Naive thymus-derived CD4-positive, alpha-beta T cell (primary cell): ENCODE data around the gene TERT. TPM values are rescaled to one million over a fixed set of nuclear protein-coding genes. Genes with fewer than 3 reads are reported as not detected.
"Not testable (repeated sequence)": the region's sequence is repeated elsewhere in the genome, so short reads cannot be mapped to it uniquely, and the experiment has no call there.

ENCODE experiments used
- ATAC-seq: fragments of 150-1000 bp; cut with Tn5 transposase; 2 replicates; pipeline ENCODE4 v1.10.0; 2021; ENCODE audit warnings: mild to moderate bottlenecking, moderate library complexity
- CTCF ChIA-PET: fragments of 350-600 bp; sonication (Branson Sonifier 250); formaldehyde crosslinking; loops from one replicate; lab custom pipeline; 2021; ENCODE audit warnings: antibody characterized with exemption; lab: Charles Lee
- POLR2A ChIA-PET: fragments of 350-600 bp; sonication (Branson Sonifier 250); formaldehyde crosslinking; loops from one replicate; lab custom pipeline; 2021; ENCODE audit warnings: antibody characterized with exemption, inconsistent platforms; lab: Charles Lee
- DNase-seq, 9 donors: peaks; one replicate each; pipeline versions ENCODE4 v3.0.0 to v3.0.0-alpha.2; 2020 to 2022; ENCODE audit warnings: mixed read lengths in 1 of 9
- H3K27ac ChIP-seq: one replicate; pipeline ENCODE4 v1.7.0; 2013; ENCODE audit warnings: mild to moderate bottlenecking, low read depth, low read length, moderate library complexity
- H3K27me3 ChIP-seq, 2 donors: one replicate each; pipeline ENCODE4 v1.7.0; 2013; ENCODE audit warnings: low read length in 2 of 2, mild to moderate bottlenecking in 2 of 2, moderate library complexity in 2 of 2; ENCODE audit not compliant: control insufficient read depth in 2 of 2, insufficient read depth in 2 of 2
- H3K36me3 ChIP-seq, 3 experiments: 1 replicate in 2 of 3; 2 replicates in 1 of 3; pipeline ENCODE4 v1.7.0; 2013; ENCODE audit warnings: low read length in 3 of 3, mild to moderate bottlenecking in 3 of 3, moderate library complexity in 1 of 3; ENCODE audit not compliant: insufficient read depth in 3 of 3, control insufficient read depth in 2 of 3
- H3K4me1 ChIP-seq, 2 donors: one replicate each; pipeline ENCODE4 v1.7.0; 2013; ENCODE audit warnings: low read length in 2 of 2, mild to moderate bottlenecking in 2 of 2, moderate library complexity in 1 of 2; ENCODE audit not compliant: control insufficient read depth in 2 of 2, insufficient read depth in 2 of 2
- H3K4me3 ChIP-seq: 2 replicates; pipeline ENCODE4 v1.7.0; 2013; ENCODE audit warnings: mild to moderate bottlenecking, low read length
- H3K9me3 ChIP-seq, 3 experiments: 1 replicate in 2 of 3; 2 replicates in 1 of 3; pipeline ENCODE4 v1.7.0; 2013; ENCODE audit warnings: low read length in 3 of 3; ENCODE audit not compliant: control insufficient read depth in 2 of 3
- H3K27ac Mint-ChIP-seq, 9 donors: one replicate each; pipeline ENCODE4 v1.8.0; 2020 to 2022; ENCODE audit warnings: mixed read lengths in 9 of 9, mild to moderate bottlenecking in 8 of 9, moderate library complexity in 5 of 9, inconsistent platforms in 2 of 9
- H3K27me3 Mint-ChIP-seq, 5 donors: one replicate each; pipeline ENCODE4 v1.8.0; 2021 to 2022; ENCODE audit warnings: mixed read lengths in 5 of 5, mild to moderate bottlenecking in 1 of 5
- H3K36me3 Mint-ChIP-seq, 5 donors: one replicate each; pipeline ENCODE4 v1.8.0; 2020 to 2022; ENCODE audit warnings: mixed read lengths in 5 of 5, mild to moderate bottlenecking in 3 of 5, inconsistent platforms in 1 of 5
- H3K4me1 Mint-ChIP-seq, 7 donors: one replicate each; pipeline ENCODE4 v1.8.0; 2020 to 2022; ENCODE audit warnings: mixed read lengths in 7 of 7, mild to moderate bottlenecking in 3 of 7, inconsistent platforms in 1 of 7
- H3K4me3 Mint-ChIP-seq, 10 donors: one replicate each; pipeline ENCODE4 v1.8.0; 2020 to 2022; ENCODE audit warnings: mild to moderate bottlenecking in 10 of 10, mixed read lengths in 10 of 10, moderate library complexity in 6 of 10, inconsistent platforms in 2 of 10
- H3K9me3 Mint-ChIP-seq, 11 donors: one replicate each; pipeline ENCODE4 v1.8.0; 2020 to 2022; ENCODE audit warnings: mixed read lengths in 11 of 11, mild to moderate bottlenecking in 4 of 11, inconsistent platforms in 1 of 11, moderate library complexity in 1 of 11
- intact Hi-C, 2 donors: fragments of 100-400 bp; cut with micrococcal nuclease; formaldehyde crosslinking; loops; one replicate each; pipeline ENCODE4 v1.15.1; 2023
- polyA plus RNA-seq, 2 donors: library from polyadenylated mRNA; unstranded; fragments of 300-500 nt; fragmentation: Illumina TruSeq; gene quantifications; one replicate each; pipeline ENCODE4 v1.2.3, GENCODE V29; 2021
- total RNA-seq, 6 experiments: library from RNA in 5 of 6; stranded (reverse) in 5 of 6; gene quantifications; 1 replicate in 5 of 6; 2 replicates in 1 of 6; pipeline ENCODE4 v1.2.3 and lab custom pipeline; 2021 to 2026

The TERT gene
- total and polyA plus RNA-seq, 7 experiments from 2014 or later: 0.13 to 3.3 (median 1.3) TPM; not detected in 1

DNA sequence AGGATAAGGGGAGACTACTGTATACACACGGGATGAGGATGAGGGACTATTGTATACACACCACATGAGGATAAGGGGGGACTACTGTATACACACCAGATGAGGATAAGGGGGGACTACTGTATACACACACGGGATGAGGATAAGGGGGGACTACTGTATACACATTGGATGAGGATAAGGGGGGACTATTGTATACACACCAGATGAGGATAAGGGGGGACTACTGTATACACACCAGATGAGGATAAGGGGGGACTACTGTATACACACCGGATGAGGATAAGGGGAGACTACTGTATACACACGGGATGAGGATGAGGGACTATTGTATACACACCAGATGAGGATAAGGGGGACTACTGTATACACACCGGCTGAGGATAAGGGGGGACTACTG is 38.4 kb upstream of the TERT start:
- peak overlapping the region in 1 of 9 donors; percentile 65 for H3K27ac Mint-ChIP-seq
- Histone ChIP-seq H3K27ac (peak overlapping the region; percentile 8), H3K36me3 (peaks cover 21 to 93% (median 29%) of the 10 kb centered on the region in 3 experiments)
- POLR2A ChIA-PET, H3K9me3 Mint-ChIP-seq, H3K27me3 ChIP-seq, H3K4me3 Mint-ChIP-seq, H3K4me3 ChIP-seq, CTCF ChIA-PET, H3K4me1 ChIP-seq, H3K9me3 ChIP-seq, H3K27me3 Mint-ChIP-seq, ATAC-seq, DNase-seq: not testable (repeated sequence)
- intact Hi-C loops: loop anchor here in 1 of 2 donors (2.0 kb wide), 1 partner anchor 16 kb away; no protein-coding TSS in a partner anchor
- peaks cover 16 to 24% (median 19%) of the 10 kb centered on the region in 7 donors for H3K4me1 Mint-ChIP-seq
- H3K36me3 Mint-ChIP-seq: peaks cover 3 to 37% (median 10%) of the 10 kb centered on the region in 5 donors

DNA sequence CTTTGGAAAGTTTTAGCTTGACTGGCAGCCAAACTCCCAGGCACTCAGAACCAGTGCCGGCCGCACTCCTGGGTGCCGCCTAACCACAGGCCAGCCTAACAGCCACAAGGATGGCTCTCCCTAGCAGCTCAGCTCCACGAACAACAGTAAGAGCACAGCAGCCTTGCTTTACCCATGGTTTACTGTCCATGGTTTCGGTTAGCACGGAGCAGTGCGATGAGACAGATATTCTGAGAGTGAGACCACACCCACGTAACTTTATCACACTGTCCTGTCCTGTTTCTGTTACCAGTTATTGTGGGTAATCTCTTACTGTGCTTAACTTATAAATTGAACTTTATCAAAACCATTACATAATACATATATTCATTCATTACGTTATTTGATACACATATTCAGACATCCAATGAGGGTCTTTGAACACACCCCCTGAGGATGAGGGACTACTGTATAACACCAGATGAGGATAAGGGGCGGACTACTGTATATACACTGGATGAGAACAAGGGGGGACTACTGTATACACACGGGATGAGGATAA is 37.7 kb upstream of the TERT start:
- Histone ChIP-seq H3K36me3 (peaks cover 21 to 86% (median 24%) of the 10 kb centered on the region in 3 experiments), H3K4me3 (no peak overlapping the region), H3K27ac (no peak overlapping the region), H3K27me3 (no peaks in the 10 kb centered on the region), H3K4me1 (peaks cover 0 to 6% of the 10 kb centered on the region in 2 donors), H3K9me3 (no peaks in the 10 kb centered on the region)
- POLR2A ChIA-PET: interaction anchor here (0.9 to 1.1 kb wide), 2 partner anchors 9 to 11 kb away, joined by 3 to 5 read pairs; no protein-coding TSS in a partner anchor
- CTCF ChIA-PET: no interaction called here
- Mint-ChIP-seq H3K4me1 (peaks cover 16 to 26% (median 20%) of the 10 kb centered on the region in 7 donors), H3K27me3 (no peaks in the 10 kb centered on the region), H3K9me3 (no peaks in the 10 kb centered on the region), H3K36me3 (peaks cover 3 to 30% (median 10%) of the 10 kb centered on the region in 5 donors), H3K4me3 (no peak overlapping the region), H3K27ac (peak overlapping the region in 2 of 9 donors; percentile 64 to 69)
- no peak for DNase-seq
- ATAC-seq: no peak
- intact Hi-C loops: loop anchor here in 1 of 2 donors (2.0 kb wide), 1 partner anchor 16 kb away; no protein-coding TSS in a partner anchor

DNA sequence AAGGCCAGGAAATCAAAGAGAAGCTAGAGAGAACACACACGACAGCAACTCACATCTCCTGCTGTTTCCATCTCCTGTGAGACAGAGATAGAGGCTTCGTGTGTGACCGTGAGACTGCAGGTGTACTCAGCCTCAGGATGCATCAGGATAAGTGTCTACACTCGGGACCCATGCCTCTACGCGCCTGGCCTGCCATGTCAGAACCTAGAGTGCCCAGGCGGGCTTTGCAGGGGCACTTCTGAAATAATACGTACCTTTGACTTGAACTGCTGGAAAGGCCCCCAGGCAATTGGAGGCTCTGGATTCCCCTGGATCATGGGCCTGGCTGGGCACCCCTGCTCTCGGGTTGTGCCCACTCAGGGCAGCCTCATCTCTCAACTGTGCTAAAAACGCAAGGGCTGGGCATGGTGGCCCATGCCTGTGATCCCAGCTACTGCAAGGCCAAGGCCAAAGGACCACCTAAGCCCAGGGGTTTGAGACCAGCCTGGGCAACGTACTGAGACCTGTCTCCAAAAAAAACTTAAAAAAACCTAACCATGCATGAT is 37.1 kb upstream of the TERT start:
- no peaks in the 10 kb centered on the region for H3K27me3 ChIP-seq
- no peak overlapping the region for H3K27ac ChIP-seq
- Mint-ChIP-seq H3K9me3 (peaks cover 0 to 1% (median 0%) of the 10 kb centered on the region in 11 donors), H3K27me3 (no peaks in the 10 kb centered on the region), H3K4me3 (no peak overlapping the region), H3K4me1 (peaks cover 15 to 25% (median 19%) of the 10 kb centered on the region in 7 donors), H3K36me3 (peaks cover 3 to 28% (median 10%) of the 10 kb centered on the region in 5 donors), H3K27ac (peak overlapping the region in 2 of 9 donors; percentile 30 to 45)
- ChIA-PET CTCF (no interaction called here), POLR2A (interaction anchor here (0.9 to 1.1 kb wide), 2 partner anchors 10 kb away, joined by 3 to 5 read pairs; no protein-coding TSS in a partner anchor)
- H3K9me3 ChIP-seq: no peaks in the 10 kb centered on the region
- H3K4me1 ChIP-seq: peaks cover 0 to 6% of the 10 kb centered on the region in 2 donors
- H3K4me3 ChIP-seq: no peak overlapping the region
- DNase-seq: no peak
- no peak for ATAC-seq
- intact Hi-C loops: loop anchor here in 1 of 2 donors (2.0 kb wide), 1 partner anchor 15 kb away; no protein-coding TSS in a partner anchor
- H3K36me3 ChIP-seq: peaks cover 18 to 85% (median 21%) of the 10 kb centered on the region in 3 experiments

DNA sequence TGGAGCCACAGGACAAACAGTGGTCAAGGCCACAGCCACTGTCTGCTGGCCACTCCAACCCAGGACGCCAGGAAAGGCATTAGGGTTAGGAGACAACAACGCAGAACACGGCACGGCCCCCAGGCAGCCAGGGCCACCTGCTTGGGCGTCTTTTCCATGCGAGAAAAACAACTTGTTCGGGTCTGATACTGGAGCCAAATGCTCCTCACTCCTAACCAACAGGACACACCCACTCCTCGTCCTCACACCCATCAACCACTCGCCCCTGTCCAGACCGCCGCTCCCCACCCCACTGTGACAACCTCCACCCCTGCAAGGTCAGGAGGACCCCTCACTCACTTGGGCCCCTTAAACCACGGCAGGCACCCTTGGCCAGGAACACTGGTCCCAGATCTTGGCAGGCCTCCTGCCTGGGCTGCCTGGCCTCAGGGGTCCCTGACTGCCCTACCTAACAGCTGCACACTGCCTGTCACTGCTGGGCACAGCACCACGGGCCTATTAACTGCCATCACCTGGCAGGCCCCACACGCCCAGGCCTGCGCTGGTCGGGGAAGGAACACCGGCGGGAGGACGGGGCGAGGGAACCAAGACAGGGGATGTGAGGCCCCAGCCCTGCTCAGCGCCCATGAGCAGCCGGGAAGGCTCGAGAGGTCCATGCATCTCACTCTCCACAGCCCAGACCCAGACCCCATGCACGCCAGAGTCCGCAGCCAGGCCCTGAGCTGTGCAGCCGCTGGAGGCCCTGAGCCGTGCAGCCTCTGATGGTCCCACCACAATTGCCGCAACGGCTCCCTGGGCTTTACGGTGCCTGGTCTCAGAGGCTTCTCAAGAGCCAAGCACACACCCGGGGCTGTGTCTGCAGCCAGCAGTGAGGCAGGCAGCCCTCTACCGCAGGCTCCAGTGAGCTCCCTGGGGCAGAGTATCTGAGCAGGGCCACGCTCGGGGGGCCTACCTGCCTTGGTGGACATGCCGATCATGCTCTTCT is 36.3 kb upstream of the TERT start:
- ChIA-PET CTCF (no interaction called here), POLR2A (interaction anchor here (1.2 kb wide), 1 partner anchor 36 kb away, joined by 3 read pairs; the partner anchor contains the start of gene TERT)
- H3K9me3 Mint-ChIP-seq: peaks cover 0 to 3% (median 0%) of the 10 kb centered on the region in 11 donors
- Histone ChIP-seq H3K4me3 (no peak overlapping the region), H3K36me3 (peaks cover 16 to 85% (median 21%) of the 10 kb centered on the region in 3 experiments), H3K27me3 (no peaks in the 10 kb centered on the region), H3K27ac (no peak overlapping the region), H3K9me3 (no peaks in the 10 kb centered on the region), H3K4me1 (peaks cover 0 to 3% of the 10 kb centered on the region in 2 donors)
- ATAC-seq (no peak), DNase-seq (no peak)
- intact Hi-C loops: no loop called here
- peak overlapping the region in 1 of 9 donors; percentile 43 for H3K27ac Mint-ChIP-seq
- H3K36me3 Mint-ChIP-seq: peaks cover 2 to 26% (median 10%) of the 10 kb centered on the region in 5 donors
- no peaks in the 10 kb centered on the region for H3K27me3 Mint-ChIP-seq
- no peak overlapping the region for H3K4me3 Mint-ChIP-seq
- H3K4me1 Mint-ChIP-seq: peaks cover 8 to 18% (median 14%) of the 10 kb centered on the region in 7 donors

DNA sequence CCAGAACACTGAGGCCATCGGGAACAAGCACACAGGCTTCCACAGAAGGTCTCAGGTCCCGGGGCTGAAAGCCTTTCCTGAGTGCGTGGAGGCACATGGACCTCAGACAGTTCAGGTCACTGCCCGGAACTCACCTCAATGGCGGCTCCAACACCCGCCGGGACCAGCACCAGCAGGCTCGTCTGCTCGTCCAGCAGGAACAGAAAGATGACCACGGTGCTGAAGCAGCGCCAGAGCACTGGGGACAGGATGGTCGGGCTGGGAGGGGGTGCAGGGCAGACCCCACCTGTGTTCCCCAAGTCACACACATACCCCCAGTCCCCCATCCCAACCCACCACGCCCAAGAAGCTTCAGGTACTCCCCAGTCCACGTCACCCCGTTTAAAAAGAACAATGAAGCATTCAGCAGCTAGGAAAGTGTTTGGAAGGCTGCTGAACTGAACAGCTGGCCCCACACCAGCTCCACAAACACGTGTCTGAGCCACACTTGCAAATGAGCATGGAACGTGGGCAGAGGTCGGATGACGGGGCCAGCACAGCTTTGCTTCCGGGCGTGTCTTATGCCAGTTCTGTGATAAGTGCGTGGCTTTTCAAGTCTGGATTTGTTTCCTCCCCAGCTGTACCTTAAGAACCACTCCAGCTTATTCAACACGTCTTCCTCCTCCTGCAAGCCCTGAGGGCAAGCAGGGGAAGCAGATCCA is 35.4 kb upstream of the TERT start:
- intact Hi-C loops: no loop called here
- Mint-ChIP-seq H3K36me3 (peaks cover 0 to 26% (median 8%) of the 10 kb centered on the region in 5 donors), H3K9me3 (peaks cover 0 to 3% (median 0%) of the 10 kb centered on the region in 11 donors), H3K4me1 (peaks cover 3 to 14% (median 10%) of the 10 kb centered on the region in 7 donors), H3K4me3 (no peak overlapping the region), H3K27ac (peak overlapping the region in 3 of 9 donors; percentile 3 to 43 (median 33)), H3K27me3 (no peaks in the 10 kb centered on the region)
- Histone ChIP-seq H3K36me3 (peaks cover 16 to 85% (median 21%) of the 10 kb centered on the region in 3 experiments), H3K27me3 (no peaks in the 10 kb centered on the region), H3K9me3 (no peaks in the 10 kb centered on the region), H3K27ac (no peak overlapping the region), H3K4me3 (no peak overlapping the region), H3K4me1 (no peaks in the 10 kb centered on the region)
- DNase-seq (no peak), ATAC-seq (no peak)
- POLR2A ChIA-PET: interaction anchor here (1.2 kb wide), 1 partner anchor 35 kb away, joined by 3 read pairs; the partner anchor contains the start of gene TERT
- CTCF ChIA-PET: interaction anchor here (0.5 kb wide), 1 partner anchor 897 kb away, joined by 4 read pairs; no protein-coding TSS in a partner anchor
